ENCODE data around the gene IQGAP3.

IQGAP3 gene

GRCh38 chr1:156480016-156480370 is 92.4 kb downstream of the IQGAP3 start:
- no peak for DNase-seq

- no peak for DNase-seq
Measured at GRCh38 chr1:156479093-156480015, 93.0 kb downstream of the IQGAP3 start.

GRCh38 chr1:156478250-156478627 is 94.1 kb downstream of the IQGAP3 start:
- no peak for DNase-seq

DNA sequence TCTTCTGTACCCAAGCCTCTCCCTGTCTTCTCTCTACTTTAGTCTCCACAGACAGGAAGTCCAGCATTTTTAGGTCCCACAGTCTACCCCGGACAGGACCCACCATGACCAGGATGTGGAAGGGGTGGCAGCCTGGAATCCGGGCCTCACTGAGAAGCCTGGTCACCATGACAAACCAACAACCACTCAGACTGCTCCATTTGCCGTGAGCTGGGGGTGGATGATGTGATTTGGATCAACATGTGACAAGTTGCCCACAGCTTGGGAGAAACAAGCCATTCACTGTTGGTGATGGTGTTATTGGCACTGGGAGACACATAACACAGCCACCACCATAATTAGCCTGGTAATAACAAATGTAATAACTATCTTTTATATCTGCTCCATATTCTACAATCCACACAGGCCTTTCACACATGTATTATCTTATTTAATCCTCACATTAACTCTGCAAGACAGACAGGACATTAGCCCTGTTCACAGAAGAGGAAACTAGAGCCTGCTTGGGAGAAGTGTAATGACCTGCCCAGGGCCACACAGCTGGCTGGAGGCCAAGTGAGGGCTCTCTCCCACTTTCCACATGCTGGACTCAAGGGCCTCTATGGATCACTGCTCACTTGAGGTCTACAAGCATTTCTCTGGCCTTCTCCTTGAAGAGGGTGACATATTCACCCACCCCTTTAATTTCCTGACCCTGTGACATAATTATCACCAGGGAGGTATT is 94.7 kb downstream of the IQGAP3 start:
- DNase-seq, result no peak

GRCh38 chr1:156476501-156477298 is 95.7 kb downstream of the IQGAP3 start:
- DNase-seq, result no peak

DNA sequence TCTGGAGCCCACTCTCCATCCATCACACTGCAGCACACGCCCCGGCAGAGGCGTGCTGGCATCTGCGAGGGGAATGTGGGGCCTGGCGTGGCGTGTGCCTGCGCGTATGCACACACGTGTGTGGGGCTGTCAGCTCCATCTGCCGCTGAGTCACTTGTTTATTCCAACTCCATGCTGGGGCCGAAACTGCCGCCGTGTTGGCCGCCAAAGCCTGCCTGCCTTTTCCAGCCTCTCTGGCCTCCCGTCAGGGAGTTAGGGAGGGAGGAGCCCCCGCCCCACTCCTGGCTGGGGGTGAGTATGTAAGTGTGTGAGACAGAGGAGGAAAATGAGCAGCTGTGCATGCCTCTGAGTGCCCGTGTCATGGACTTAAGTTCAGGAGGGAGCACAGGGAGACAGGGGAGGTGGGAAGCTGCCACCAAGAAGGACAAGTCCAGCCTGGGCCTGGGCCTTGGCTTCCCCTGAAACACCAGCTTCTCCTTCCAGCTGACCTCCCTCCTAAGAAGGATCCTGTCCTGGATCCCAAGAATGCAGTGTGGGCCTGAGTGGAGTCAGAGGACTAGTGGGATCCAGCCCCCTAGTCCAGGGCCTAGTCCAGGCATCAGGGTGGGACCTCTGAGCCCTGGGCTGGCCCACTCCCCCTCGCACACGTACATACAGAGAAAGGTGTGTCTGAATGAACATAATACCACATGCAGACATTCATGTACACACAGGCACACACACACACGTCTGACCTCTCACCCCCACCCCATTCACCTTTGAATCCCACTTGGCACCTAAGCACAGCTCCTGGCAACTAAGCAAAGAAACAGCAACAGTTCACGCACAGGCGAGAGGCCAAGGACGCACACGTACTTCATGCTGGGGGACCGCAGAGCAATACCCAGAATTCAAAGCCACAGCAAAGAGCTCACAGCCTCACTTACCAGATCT is 96.5 kb downstream of the IQGAP3 start:
- DNase-seq, result peak; percentile 35
